A673 (cell line): ENCODE results near the gene MAN1C1. TPM values are rescaled to one million over a fixed set of nuclear protein-coding genes. Genes with fewer than 3 reads are reported as not detected.

ENCODE experiments used
- BruUV-seq: library from RNA; stranded (reverse); fragments of 400-500 nt; replicated peaks from 2 replicates; lab custom pipeline; 2021; lab: Mats Ljungman, UMichigan
- CTCF ChIA-PET: fragments of 300-600 bp; sonication (Branson Sonifier 250); formaldehyde crosslinking; loops from one replicate; lab custom pipeline; 2022; ENCODE audit warnings: antibody characterized with exemption; lab: Charles Lee
- POLR2A ChIA-PET: fragments of 300-600 bp; sonication (Branson Sonifier 250); formaldehyde crosslinking; loops from one replicate; lab custom pipeline; 2022; ENCODE audit warnings: antibody characterized with exemption; ENCODE audit not compliant: low non-redundant PET; lab: Charles Lee
- DNase-seq: peaks from one replicate; pipeline ENCODE4 v3.0.0-alpha.2; 2015; ENCODE audit warnings: low spot score
- H3K27ac ChIP-seq: fragments of 200-600 bp; sonication (generic); 2 replicates; pipeline ENCODE4 v1.5.1; 2016; ENCODE audit warnings: mixed run types, low read depth, mild to moderate bottlenecking, mixed read lengths, antibody characterized with exemption, low read length; ENCODE audit not compliant: poor library complexity, severe bottlenecking
- H3K27me3 ChIP-seq: fragments of 200-600 bp; sonication (generic); replicated peaks from 2 replicates; pipeline ENCODE4 v1.6.1; 2017; ENCODE audit warnings: mixed run types, low read depth, mild to moderate bottlenecking, mixed read lengths, antibody characterized with exemption, low read length; ENCODE audit not compliant: insufficient read depth, poor library complexity
- H3K36me3 ChIP-seq: fragments of 200-600 bp; sonication (generic); 2 replicates; pipeline ENCODE4 v1.6.1; 2016; ENCODE audit warnings: mixed run types, mild to moderate bottlenecking, mixed read lengths, antibody characterized with exemption, low read length; ENCODE audit not compliant: insufficient read depth, poor library complexity, severe bottlenecking
- H3K4me1 ChIP-seq: fragments of 200-600 bp; sonication (generic); 2 replicates; pipeline ENCODE4 v1.6.1; 2017; ENCODE audit warnings: mixed run types, mild to moderate bottlenecking, mixed read lengths, antibody characterized with exemption, low read length; ENCODE audit not compliant: insufficient read depth, poor library complexity, severe bottlenecking
- H3K4me3 ChIP-seq: fragments of 200-600 bp; sonication (generic); 2 replicates; pipeline ENCODE4 v1.5.1; 2016; ENCODE audit warnings: low read depth, mixed run types, mild to moderate bottlenecking, mixed read lengths, low read length; ENCODE audit not compliant: poor library complexity, severe bottlenecking
- H3K9me3 ChIP-seq: fragments of 200-600 bp; sonication (generic); 2 replicates; pipeline ENCODE4 v1.6.1; 2016; ENCODE audit warnings: mixed run types, low read depth, mild to moderate bottlenecking, mixed read lengths, antibody characterized with exemption, low read length; ENCODE audit not compliant: poor library complexity, severe bottlenecking
- EZH2 ChIP-seq: fragments of 200-600 bp; sonication (generic); IDR thresholded peaks from 2 replicates; pipeline ENCODE4 v1.6.1; 2017; ENCODE audit warnings: borderline replicate concordance, low read depth, mild to moderate bottlenecking, mixed read lengths, antibody characterized with exemption, low read length; ENCODE audit not compliant: poor library complexity, severe bottlenecking
- intact Hi-C: fragments of 100-400 bp; cut with micrococcal nuclease; formaldehyde crosslinking; loops from one replicate; pipeline ENCODE4 v1.10.0; 2022; ENCODE audit not compliant: unreplicated experiment
- total RNA-seq: library from RNA; stranded (reverse); gene quantifications from 2 replicates; pipeline ENCODE4 v1.2.3, GENCODE V29; 2021
- TF ChIP-seq, protein P1 (sequence below): fragments of 300-800, 200-600 bp; sonication (generic); conservative IDR thresholded peaks from 2 replicates; pipeline ENCODE4 v1.5.1; 2017; ENCODE audit warnings: low read depth, mild to moderate bottlenecking, antibody characterized with exemption, low read length, moderate library complexity, mixed read lengths

The MAN1C1 gene
- total RNA-seq, 1 experiment from 2014 or later = 0.21 TPM

DNA sequence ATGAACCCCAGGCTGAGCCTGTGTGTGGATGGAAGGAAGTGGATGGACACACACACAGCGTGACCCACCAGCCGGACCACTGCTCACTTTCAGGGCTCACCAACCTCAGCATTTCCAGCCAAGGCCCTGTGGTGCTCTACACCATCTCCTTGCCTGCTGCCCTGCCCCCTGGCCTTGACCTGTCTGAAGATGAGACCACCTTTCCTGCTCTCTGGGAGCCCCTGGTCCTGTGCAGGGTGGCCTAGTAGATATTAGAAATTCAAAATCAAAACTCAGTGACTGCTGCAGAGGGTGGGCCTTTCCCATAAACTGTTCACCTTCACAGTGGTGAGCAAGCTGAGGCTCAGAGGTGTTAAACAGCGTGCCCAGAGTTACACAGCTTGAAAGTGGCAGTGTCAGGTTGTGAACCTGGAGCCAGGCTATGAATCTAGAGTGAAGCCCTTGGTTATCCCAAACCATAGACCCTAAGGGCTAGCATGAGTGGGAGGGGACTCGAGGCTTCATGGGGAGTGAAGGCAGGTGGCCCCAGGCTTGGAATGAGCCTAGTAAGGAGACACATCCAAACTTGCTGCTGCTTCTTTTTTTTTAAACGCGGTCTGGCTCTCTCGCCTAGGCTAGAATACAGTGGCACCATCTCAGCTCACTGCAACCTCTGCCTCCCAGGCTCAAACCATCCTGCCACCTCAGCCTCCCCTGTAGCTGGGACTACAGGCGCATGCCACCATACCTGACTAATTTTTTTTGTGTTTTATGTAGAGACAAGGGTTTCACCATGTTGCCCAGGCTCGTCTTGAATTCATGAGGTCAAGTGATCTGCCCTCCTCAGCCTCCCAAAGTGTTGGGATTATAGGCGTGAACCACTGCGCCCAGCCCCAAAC lies 41.5 kb downstream of the MAN1C1 start:
- CTCF ChIA-PET = no interaction called here

DNA sequence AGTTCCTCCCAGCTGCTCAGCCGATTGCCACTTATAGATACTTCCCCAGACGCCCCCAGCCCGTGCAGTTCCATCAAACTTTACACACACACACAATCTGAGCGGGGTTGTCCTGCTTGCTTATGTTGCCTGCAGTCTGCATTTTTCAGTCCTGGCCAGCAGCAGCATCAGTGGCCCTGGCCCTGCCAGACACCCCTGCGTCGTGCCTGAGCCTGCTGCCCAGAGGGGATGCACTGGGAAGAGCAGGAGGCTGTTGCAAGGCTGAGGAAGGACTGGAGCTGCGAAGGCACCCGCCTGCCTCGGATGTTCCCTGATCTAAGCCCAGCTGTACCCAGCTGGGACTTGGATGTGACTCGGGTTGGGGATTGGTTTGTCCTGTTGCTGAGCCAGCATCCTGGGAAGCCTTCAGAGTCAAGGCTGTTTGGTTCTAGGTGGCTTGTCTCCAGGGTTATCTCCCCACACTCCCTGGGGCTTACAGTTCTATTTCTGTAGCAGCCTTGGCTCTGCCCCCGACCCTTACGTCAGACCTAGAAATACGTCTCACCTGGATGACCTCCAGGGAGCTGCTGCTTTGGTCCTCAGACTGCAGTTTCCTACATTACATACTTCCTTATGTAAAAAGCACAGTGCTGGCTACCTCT lies 42.3 kb downstream of the MAN1C1 start:
- Histone ChIP-seq H3K4me3 (no peak overlapping the region), H3K36me3 (no peaks in the 10 kb centered on the region), H3K27ac (no peak overlapping the region), H3K9me3 (no peaks in the 10 kb centered on the region), H3K4me1 (no peaks in the 10 kb centered on the region), H3K27me3 (peaks cover 4% of the 10 kb centered on the region)
- ChIA-PET POLR2A (no interaction called here), CTCF (no interaction called here)
- DNase-seq = no peak
- intact Hi-C loops = no loop called here
- no TSS peak for BruUV-seq
- TF ChIP-seq, protein P1, sequence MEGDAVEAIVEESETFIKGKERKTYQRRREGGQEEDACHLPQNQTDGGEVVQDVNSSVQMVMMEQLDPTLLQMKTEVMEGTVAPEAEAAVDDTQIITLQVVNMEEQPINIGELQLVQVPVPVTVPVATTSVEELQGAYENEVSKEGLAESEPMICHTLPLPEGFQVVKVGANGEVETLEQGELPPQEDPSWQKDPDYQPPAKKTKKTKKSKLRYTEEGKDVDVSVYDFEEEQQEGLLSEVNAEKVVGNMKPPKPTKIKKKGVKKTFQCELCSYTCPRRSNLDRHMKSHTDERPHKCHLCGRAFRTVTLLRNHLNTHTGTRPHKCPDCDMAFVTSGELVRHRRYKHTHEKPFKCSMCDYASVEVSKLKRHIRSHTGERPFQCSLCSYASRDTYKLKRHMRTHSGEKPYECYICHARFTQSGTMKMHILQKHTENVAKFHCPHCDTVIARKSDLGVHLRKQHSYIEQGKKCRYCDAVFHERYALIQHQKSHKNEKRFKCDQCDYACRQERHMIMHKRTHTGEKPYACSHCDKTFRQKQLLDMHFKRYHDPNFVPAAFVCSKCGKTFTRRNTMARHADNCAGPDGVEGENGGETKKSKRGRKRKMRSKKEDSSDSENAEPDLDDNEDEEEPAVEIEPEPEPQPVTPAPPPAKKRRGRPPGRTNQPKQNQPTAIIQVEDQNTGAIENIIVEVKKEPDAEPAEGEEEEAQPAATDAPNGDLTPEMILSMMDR = no peak
- no peak for TF ChIP-seq EZH2

More for the DNA sequence above, 41.5 kb downstream of the MAN1C1 start:
- Histone ChIP-seq H3K36me3 (no peaks in the 10 kb centered on the region), H3K4me1 (no peaks in the 10 kb centered on the region), H3K27me3 (peaks cover 4% of the 10 kb centered on the region), H3K9me3 (no peaks in the 10 kb centered on the region), H3K4me3 (no peak overlapping the region), H3K27ac (no peak overlapping the region)
- DNase-seq = no peak
- TF ChIP-seq, protein P1 = no peak
- TF ChIP-seq EZH2 = no peak
- no TSS peak for BruUV-seq
- POLR2A ChIA-PET = no interaction called here
- intact Hi-C loops = no loop called here

DNA sequence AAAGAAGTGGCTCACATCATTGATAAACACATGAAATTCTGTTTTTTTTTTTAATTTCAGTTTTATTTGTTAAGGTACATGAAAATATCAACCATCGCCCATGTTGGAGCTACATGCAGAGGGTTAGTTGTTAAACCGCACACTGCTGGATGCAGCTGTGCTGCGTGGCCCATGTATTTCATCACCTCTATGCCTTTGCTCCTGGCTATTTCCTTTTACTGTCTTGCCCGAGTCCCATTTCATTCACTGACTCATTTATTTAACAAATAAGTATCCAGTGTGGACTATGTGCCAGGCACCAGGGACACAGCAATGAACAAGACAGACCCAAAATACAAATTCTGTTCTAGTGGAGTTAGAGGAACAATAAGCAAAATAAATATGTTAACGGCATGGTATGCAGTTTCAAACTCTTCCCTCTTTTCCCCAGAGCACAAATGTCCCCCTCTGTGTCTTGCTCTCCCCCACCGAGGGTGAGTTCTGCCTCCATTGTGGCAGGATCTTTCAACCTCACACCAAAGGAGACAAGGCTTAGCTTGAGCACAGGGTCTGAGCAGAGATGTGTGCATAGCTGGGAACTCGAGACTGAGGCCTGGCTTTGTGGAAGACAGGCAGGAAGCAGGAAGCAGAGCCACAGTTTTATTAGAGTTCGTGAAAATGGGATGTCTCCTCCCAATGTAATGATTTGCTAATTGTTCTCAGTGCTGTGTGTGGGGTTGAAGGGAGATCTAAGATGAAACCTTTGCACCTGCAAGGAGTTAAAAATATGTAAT lies 44.6 kb downstream of the MAN1C1 start:
- no peaks in the 10 kb centered on the region for H3K36me3 ChIP-seq
- intact Hi-C loops = no loop called here
- CTCF ChIA-PET = no interaction called here
- BruUV-seq = no TSS peak
- TF ChIP-seq, protein P1 = no peak
- TF ChIP-seq EZH2 = no peak
- H3K4me1 ChIP-seq = no peaks in the 10 kb centered on the region
- H3K27me3 ChIP-seq = no peaks in the 10 kb centered on the region
- H3K9me3 ChIP-seq = no peaks in the 10 kb centered on the region
- POLR2A ChIA-PET = no interaction called here
- no peak overlapping the region for H3K27ac ChIP-seq
- no peak for DNase-seq
- H3K4me3 ChIP-seq = no peak overlapping the region
